CD4-positive, CD25-positive, alpha-beta regulatory T cell (primary cell): ENCODE data around the gene MID1IP1. TPM values are rescaled to one million over a fixed set of nuclear protein-coding genes. Genes with fewer than 3 reads are reported as not detected.

ENCODE experiments used
- ATAC-seq, 2 donors: fragments of 150-1000 bp; cut with Tn5 transposase; one replicate each; pipeline ENCODE4 v1.10.0; 2021; ENCODE audit warnings: low read depth in 2 of 2, moderate number of reproducible peaks in 2 of 2, moderate library complexity in 1 of 2
- DNase-seq, 3 donors: peaks; one replicate each; pipeline versions ENCODE4 v3.0.0 to v3.0.0-alpha.2; 2012 to 2022; ENCODE audit warnings: mixed read lengths in 1 of 3
- H3K27ac ChIP-seq: one replicate; pipeline ENCODE4 v1.7.0; 2013; ENCODE audit warnings: mild to moderate bottlenecking, low read length; ENCODE audit not compliant: insufficient read depth, poor library complexity, severe bottlenecking
- H3K27me3 ChIP-seq: one replicate; pipeline ENCODE4 v1.7.0; 2013; ENCODE audit warnings: low read length; ENCODE audit not compliant: control insufficient read depth, insufficient read depth
- H3K36me3 ChIP-seq: one replicate; pipeline ENCODE4 v1.7.0; 2013; ENCODE audit warnings: mild to moderate bottlenecking, low read length, moderate library complexity; ENCODE audit not compliant: control insufficient read depth, insufficient read depth
- H3K4me1 ChIP-seq: 2 replicates; pipeline ENCODE4 v1.7.0; 2013; ENCODE audit warnings: mild to moderate bottlenecking, low read length; ENCODE audit not compliant: insufficient read depth, control insufficient read depth, poor library complexity, severe bottlenecking
- H3K4me3 ChIP-seq: one replicate; pipeline ENCODE4 v1.7.0; 2013; ENCODE audit warnings: low read depth, mild to moderate bottlenecking, low read length, moderate library complexity
- H3K9me3 ChIP-seq, 2 experiments: 1 replicate in 1 of 2; 2 replicates in 1 of 2; pipeline ENCODE4 v1.7.0; 2013; ENCODE audit warnings: low read length in 2 of 2, mild to moderate bottlenecking in 1 of 2, moderate library complexity in 1 of 2; ENCODE audit not compliant: control insufficient read depth in 2 of 2
- H3K27ac Mint-ChIP-seq, 3 donors: one replicate each; pipeline ENCODE4 v1.8.0; 2020 to 2022; ENCODE audit warnings: mild to moderate bottlenecking in 3 of 3, mixed read lengths in 3 of 3, moderate library complexity in 2 of 3
- H3K27me3 Mint-ChIP-seq: one replicate; pipeline ENCODE4 v1.8.0; 2022; ENCODE audit warnings: mild to moderate bottlenecking, mixed read lengths
- H3K36me3 Mint-ChIP-seq: one replicate; pipeline ENCODE4 v1.8.0; 2020; ENCODE audit warnings: mixed read lengths
- H3K4me1 Mint-ChIP-seq, 4 donors: one replicate each; pipeline ENCODE4 v1.8.0; 2020 to 2022; ENCODE audit warnings: mixed read lengths in 4 of 4, mild to moderate bottlenecking in 1 of 4
- H3K4me3 Mint-ChIP-seq, 4 donors: one replicate each; pipeline ENCODE4 v1.8.0; 2020 to 2022; ENCODE audit warnings: mild to moderate bottlenecking in 4 of 4, mixed read lengths in 4 of 4, moderate library complexity in 3 of 4
- H3K9me3 Mint-ChIP-seq, 7 donors: one replicate each; pipeline ENCODE4 v1.8.0; 2020 to 2022; ENCODE audit warnings: mixed read lengths in 7 of 7, mild to moderate bottlenecking in 3 of 7, moderate library complexity in 2 of 7
- polyA plus RNA-seq, 4 donors: library from polyadenylated mRNA; unstranded; fragments of 300-500 nt; fragmentation: Illumina TruSeq; gene quantifications; one replicate each; pipeline ENCODE4 v1.2.3, GENCODE V29; 2021
- total RNA-seq: library from RNA; stranded (reverse); gene quantifications from one replicate; pipeline ENCODE4 v1.2.3, GENCODE V29; 2022

Gene MID1IP1
- total and polyA plus RNA-seq, 5 donors from 2014 or later: 8.8 to 17.3 (median 13.0) TPM

DNA sequence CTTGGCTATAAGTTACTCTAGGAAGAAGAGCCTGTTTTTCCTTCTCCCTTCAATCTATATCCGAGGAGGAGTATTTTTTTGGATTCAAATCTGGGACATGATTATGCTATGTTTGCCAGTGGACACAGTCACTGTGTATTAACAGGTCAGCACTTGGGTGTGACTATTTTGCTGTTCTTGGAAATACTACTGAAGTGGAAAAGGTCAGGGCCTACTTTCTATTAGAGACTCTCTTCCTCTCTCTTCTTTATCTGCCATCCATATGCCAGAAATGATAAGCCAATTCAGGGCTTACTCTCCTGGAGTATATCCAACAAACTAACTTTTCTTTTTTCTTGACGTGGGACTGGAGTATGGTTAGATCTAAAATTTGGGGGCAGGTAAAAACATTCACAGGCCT lies 40.5 kb downstream of the MID1IP1 start:
- H3K27me3 ChIP-seq: no peaks in the 10 kb centered on the region
- no peaks in the 10 kb centered on the region for H3K9me3 ChIP-seq
- Mint-ChIP-seq H3K27me3 (no peaks in the 10 kb centered on the region), H3K27ac (no peak overlapping the region), H3K9me3 (peaks cover 0 to 2% (median 0%) of the 10 kb centered on the region in 7 donors), H3K4me1 (peaks cover 0 to 7% (median 5%) of the 10 kb centered on the region in 4 donors), H3K4me3 (no peak overlapping the region), H3K36me3 (no peaks in the 10 kb centered on the region)
- no peak for DNase-seq
- no peak overlapping the region for H3K4me3 ChIP-seq
- H3K27ac ChIP-seq: no peak overlapping the region
- H3K36me3 ChIP-seq: no peaks in the 10 kb centered on the region
- ATAC-seq: no peak
- H3K4me1 ChIP-seq: no peaks in the 10 kb centered on the region

GRCh38 chrX:38845426-38845825 lies 44.2 kb downstream of the MID1IP1 start:
- Histone ChIP-seq H3K27me3 (no peaks in the 10 kb centered on the region), H3K9me3 (no peaks in the 10 kb centered on the region), H3K4me3 (no peak overlapping the region), H3K4me1 (no peaks in the 10 kb centered on the region), H3K36me3 (no peaks in the 10 kb centered on the region), H3K27ac (no peak overlapping the region)
- Mint-ChIP-seq H3K36me3 (no peaks in the 10 kb centered on the region), H3K4me1 (peaks cover 0 to 7% (median 5%) of the 10 kb centered on the region in 4 donors), H3K4me3 (no peak overlapping the region), H3K27me3 (no peaks in the 10 kb centered on the region), H3K27ac (no peak overlapping the region), H3K9me3 (peaks cover 0 to 2% (median 0%) of the 10 kb centered on the region in 7 donors)
- DNase-seq: no peak
- no peak for ATAC-seq

DNA sequence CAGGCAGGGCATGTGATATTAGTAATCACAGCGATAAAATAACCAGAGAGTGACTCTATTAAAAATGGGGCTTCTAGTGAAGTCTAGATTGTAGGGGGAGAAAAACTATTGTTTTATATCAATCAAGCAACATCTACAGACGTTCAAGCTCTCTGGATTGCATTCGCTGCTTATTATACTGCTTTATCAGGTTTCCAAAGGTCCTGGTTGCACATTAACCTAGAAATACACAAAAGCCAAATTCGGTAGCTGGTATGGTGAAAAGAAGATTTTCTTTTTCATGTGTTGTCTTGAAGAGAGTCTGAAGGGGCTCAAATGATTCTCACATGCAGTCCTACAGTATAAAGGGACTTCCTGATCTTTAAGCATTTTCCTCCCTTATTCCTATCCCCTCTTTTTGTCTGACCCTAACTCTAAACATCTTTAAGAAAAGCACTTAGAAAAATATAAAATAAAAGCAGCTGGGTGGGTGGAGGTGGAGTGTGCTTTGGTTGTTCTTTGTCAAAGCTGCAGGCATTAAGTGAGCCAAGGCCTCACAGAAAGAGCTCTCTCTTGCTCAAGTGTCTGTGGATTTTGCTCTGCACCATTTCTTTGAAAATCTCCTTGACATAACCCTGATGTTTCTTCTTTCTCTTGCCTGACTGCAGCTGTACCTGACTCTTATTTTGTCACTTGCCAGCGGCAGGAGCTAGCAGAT lies 46.1 kb downstream of the MID1IP1 start:
- Mint-ChIP-seq H3K27me3 (no peaks in the 10 kb centered on the region), H3K4me1 (peaks cover 0 to 7% (median 5%) of the 10 kb centered on the region in 4 donors), H3K27ac (no peak overlapping the region), H3K9me3 (peaks cover 0 to 2% (median 0%) of the 10 kb centered on the region in 7 donors), H3K36me3 (no peaks in the 10 kb centered on the region), H3K4me3 (no peak overlapping the region)
- no peaks in the 10 kb centered on the region for H3K4me1 ChIP-seq
- no peak overlapping the region for H3K27ac ChIP-seq
- no peak for DNase-seq
- H3K4me3 ChIP-seq: no peak overlapping the region
- no peaks in the 10 kb centered on the region for H3K36me3 ChIP-seq
- no peak for ATAC-seq
- no peaks in the 10 kb centered on the region for H3K9me3 ChIP-seq
- H3K27me3 ChIP-seq: no peaks in the 10 kb centered on the region

DNA sequence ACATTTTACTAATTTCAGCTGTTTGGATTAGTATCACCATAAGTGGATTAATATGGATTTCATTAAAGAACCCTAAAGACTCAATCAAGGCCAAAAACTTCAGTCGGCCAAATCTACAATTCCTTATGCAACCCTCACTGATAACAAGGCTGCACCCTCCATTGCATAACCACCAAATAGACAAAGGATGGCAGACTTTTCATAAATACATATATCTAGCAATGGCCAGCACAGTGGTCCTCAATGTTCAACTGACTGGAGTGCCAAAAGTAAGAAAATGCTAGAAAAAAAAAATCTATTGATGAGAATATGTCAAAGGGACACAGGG lies 46.6 kb downstream of the MID1IP1 start:
- H3K27me3 ChIP-seq: no peaks in the 10 kb centered on the region
- no peaks in the 10 kb centered on the region for H3K36me3 ChIP-seq
- H3K4me1 Mint-ChIP-seq: peaks cover 0 to 7% (median 5%) of the 10 kb centered on the region in 4 donors
- H3K4me3 Mint-ChIP-seq: no peak overlapping the region
- H3K4me1 ChIP-seq: no peaks in the 10 kb centered on the region
- peaks cover 0 to 2% (median 0%) of the 10 kb centered on the region in 7 donors for H3K9me3 Mint-ChIP-seq
- H3K36me3 Mint-ChIP-seq: no peaks in the 10 kb centered on the region
- no peaks in the 10 kb centered on the region for H3K27me3 Mint-ChIP-seq
- no peak overlapping the region for H3K4me3 ChIP-seq
- no peaks in the 10 kb centered on the region for H3K9me3 ChIP-seq
- H3K27ac Mint-ChIP-seq: no peak overlapping the region
- ATAC-seq: no peak
- no peak for DNase-seq
- H3K27ac ChIP-seq: no peak overlapping the region

DNA sequence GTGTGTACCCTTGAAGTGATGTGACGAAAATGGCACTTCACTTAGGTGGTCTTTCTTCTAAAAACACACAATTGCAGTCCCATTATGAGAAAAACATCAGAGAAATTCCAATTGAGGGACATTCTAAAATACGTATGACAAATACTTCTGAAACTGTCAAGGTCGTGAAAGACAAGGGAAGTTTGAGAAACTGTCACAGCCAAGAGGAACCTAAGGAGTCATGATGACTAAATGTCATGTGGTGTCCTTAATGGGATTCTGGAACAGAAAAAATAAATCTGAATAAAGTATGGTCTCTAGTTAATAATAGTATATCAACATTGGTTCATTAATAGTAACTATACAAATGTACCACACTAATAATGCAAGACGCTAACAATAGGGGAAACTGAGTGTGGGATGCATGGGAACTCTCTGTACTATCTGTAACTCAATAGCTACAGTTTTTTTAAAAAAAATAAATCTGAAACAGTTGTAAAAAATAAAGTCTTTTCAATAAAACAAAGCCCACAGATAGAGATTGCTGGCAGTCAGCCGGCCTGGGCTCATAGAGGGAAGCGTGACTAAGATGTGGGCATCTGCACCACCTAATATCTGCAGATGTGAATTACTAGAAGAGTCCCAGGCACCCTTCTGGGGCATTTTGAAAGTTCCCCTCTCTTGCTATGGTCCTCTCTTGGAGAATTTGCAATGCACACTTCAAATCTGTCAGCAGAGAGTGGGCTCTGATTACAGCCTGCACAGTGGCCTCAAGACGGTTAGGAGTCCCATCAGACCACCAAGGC lies 47.6 kb downstream of the MID1IP1 start:
- no peak overlapping the region for H3K4me3 Mint-ChIP-seq
- peaks cover 0 to 7% (median 5%) of the 10 kb centered on the region in 4 donors for H3K4me1 Mint-ChIP-seq
- Histone ChIP-seq H3K4me1 (no peaks in the 10 kb centered on the region), H3K27me3 (no peaks in the 10 kb centered on the region), H3K4me3 (no peak overlapping the region), H3K9me3 (no peaks in the 10 kb centered on the region), H3K27ac (no peak overlapping the region), H3K36me3 (no peaks in the 10 kb centered on the region)
- peaks cover 0 to 2% (median 0%) of the 10 kb centered on the region in 7 donors for H3K9me3 Mint-ChIP-seq
- ATAC-seq (no peak), DNase-seq (no peak)
- no peaks in the 10 kb centered on the region for H3K36me3 Mint-ChIP-seq
- H3K27me3 Mint-ChIP-seq: no peaks in the 10 kb centered on the region
- no peak overlapping the region for H3K27ac Mint-ChIP-seq

DNA sequence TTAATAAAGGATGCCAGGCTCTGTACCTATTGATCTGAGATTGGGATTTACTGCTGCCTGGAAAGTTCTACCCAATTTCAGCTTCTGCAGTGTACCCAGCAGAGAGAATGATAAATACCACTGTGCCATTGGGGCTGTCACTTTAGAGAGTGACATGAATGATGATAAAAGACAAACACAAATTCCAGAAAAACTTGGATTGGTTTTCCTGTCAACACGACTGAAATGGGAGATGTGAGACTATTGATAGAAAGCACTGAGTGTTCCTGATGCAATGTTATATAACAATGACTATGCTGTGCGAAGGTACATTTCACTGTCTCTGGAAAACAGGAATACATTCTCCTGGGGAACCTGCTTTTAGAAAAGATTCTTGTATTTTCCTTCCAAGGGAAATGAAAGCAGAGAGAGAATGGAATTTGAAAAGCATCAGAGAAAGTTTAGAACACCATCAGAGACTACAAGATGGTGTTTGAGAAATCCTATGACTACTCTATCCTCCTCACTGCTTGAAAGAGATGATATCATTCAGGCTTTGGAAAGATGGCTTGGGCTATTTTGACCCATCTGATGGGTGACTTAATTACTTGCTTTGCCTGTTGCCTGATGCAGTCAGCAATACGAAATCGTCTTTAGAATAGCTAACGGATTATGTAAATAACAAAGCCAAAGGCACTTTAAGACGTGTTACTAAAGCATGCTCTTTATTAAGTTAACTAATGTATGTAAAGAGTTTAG lies 49.7 kb downstream of the MID1IP1 start:
- ATAC-seq: no peak
- H3K4me3 Mint-ChIP-seq: no peak overlapping the region
- no peaks in the 10 kb centered on the region for H3K9me3 ChIP-seq
- H3K36me3 Mint-ChIP-seq: no peaks in the 10 kb centered on the region
- no peaks in the 10 kb centered on the region for H3K4me1 ChIP-seq
- peaks cover 0 to 2% (median 0%) of the 10 kb centered on the region in 7 donors for H3K9me3 Mint-ChIP-seq
- no peak for DNase-seq
- H3K4me3 ChIP-seq: no peak overlapping the region
- H3K27ac Mint-ChIP-seq: no peak overlapping the region
- no peak overlapping the region for H3K27ac ChIP-seq
- H3K27me3 Mint-ChIP-seq: no peaks in the 10 kb centered on the region
- peaks cover 0 to 6% (median 5%) of the 10 kb centered on the region in 4 donors for H3K4me1 Mint-ChIP-seq
- no peaks in the 10 kb centered on the region for H3K27me3 ChIP-seq
- no peaks in the 10 kb centered on the region for H3K36me3 ChIP-seq

- no peak for ATAC-seq
- Mint-ChIP-seq H3K4me1 (peaks cover 0 to 5% (median under 1%) of the 10 kb centered on the region in 4 donors), H3K27ac (no peak overlapping the region), H3K36me3 (no peaks in the 10 kb centered on the region), H3K9me3 (no peaks in the 10 kb centered on the region), H3K27me3 (no peaks in the 10 kb centered on the region), H3K4me3 (peak overlapping the region in 1 of 4 donors; percentile 63)
- no peaks in the 10 kb centered on the region for H3K9me3 ChIP-seq
- no peak for DNase-seq
- no peaks in the 10 kb centered on the region for H3K36me3 ChIP-seq
- no peaks in the 10 kb centered on the region for H3K4me1 ChIP-seq
- no peaks in the 10 kb centered on the region for H3K27me3 ChIP-seq
- H3K27ac ChIP-seq: no peak overlapping the region
- no peak overlapping the region for H3K4me3 ChIP-seq
Observed at GRCh38 chrX:38854305-38854704, 53.0 kb downstream of the MID1IP1 start.
